ENCODE results near the gene CNTN4. TPM values are rescaled to one million over a fixed set of nuclear protein-coding genes. Genes with fewer than 3 reads are reported as not detected.

CNTN4 gene
- total RNA-seq, 1 experiment from 2014 or later, result 1.6 TPM

GRCh38 chr3:2133146-2133545 is 34.5 kb downstream of the CNTN4 start:
- Mint-ChIP-seq H3K4me3 (no peak overlapping the region), H3K27ac (no peak overlapping the region), H3K27me3 (ENCODE audit: low read depth) (no peaks in the 10 kb centered on the region), H3K4me1 (0 out of 4 replicates have a peak, but pooled peaks cover 2 to 4% of the 10 kb centered on the region in 2 experiments), H3K9me3 (no peaks in the 10 kb centered on the region), H3K36me3 (ENCODE audit: insufficient read depth in 1 of 3, low read depth in 3 of 3) (no peaks in the 10 kb centered on the region)
- H3K9ac ChIP-seq (ENCODE audit: extremely low read depth, insufficient read length, low read length), result no peak overlapping the region
- H3K23ac ChIP-seq (ENCODE audit: insufficient read length, low read depth, low read length), result no peak overlapping the region
- no peak overlapping the region for H3K4ac ChIP-seq (ENCODE audit: low read depth, low read length)
- no peak for DNase-seq
- no peaks in the 10 kb centered on the region for H3K27me3 ChIP-seq (ENCODE audit: insufficient read depth, low read length)
- H3K56ac ChIP-seq (ENCODE audit: insufficient read length, low read depth, low read length), result no peak overlapping the region
- no peaks in the 10 kb centered on the region for H3K9me3 ChIP-seq (ENCODE audit: control insufficient read depth, low read depth, low read length)
- no peak overlapping the region for H2AFZ ChIP-seq (ENCODE audit: low read length)
- H2BK20ac ChIP-seq (ENCODE audit: low read depth, low read length, poor library complexity, severe bottlenecking), result no peak overlapping the region
- no peak for TF ChIP-seq CTCF (conservative IDR thresholded peaks at IDR 0.05)
- no peak overlapping the region for H3K4me2 ChIP-seq (ENCODE audit: insufficient read depth, insufficient read length, low read length)
- no peak overlapping the region for H2BK12ac ChIP-seq (ENCODE audit: insufficient read length, low read depth, low read length)
- no peak overlapping the region for H3T11ph ChIP-seq (ENCODE audit: low read length)
- no peak overlapping the region for H2BK15ac ChIP-seq (ENCODE audit: low read depth, low read length)
- no peaks in the 10 kb centered on the region for H3K79me2 ChIP-seq (ENCODE audit: insufficient read depth, low read length)
- H2BK5ac ChIP-seq (ENCODE audit: insufficient read length, low read length), result no peak overlapping the region
- H3K79me1 ChIP-seq (ENCODE audit: insufficient read depth, low read depth, low read length, poor library complexity, severe bottlenecking), result no peaks in the 10 kb centered on the region
- no peaks in the 10 kb centered on the region for H3K4me1 ChIP-seq (ENCODE audit: insufficient read depth, low read length)
- H3K14ac ChIP-seq (ENCODE audit: insufficient read depth, low read length), result no peak overlapping the region
- no peak overlapping the region for H2AK5ac ChIP-seq (ENCODE audit: insufficient read length, low read length)
- H4K91ac ChIP-seq (ENCODE audit: insufficient read length, low read depth, low read length), result no peak overlapping the region
- H3K18ac ChIP-seq (ENCODE audit: insufficient read length, low read depth, low read length), result no peak overlapping the region
- no peak overlapping the region for H2BK120ac ChIP-seq (ENCODE audit: low read depth, low read length, poor library complexity, severe bottlenecking)
- no peak overlapping the region for H4K8ac ChIP-seq (replicated peaks; ENCODE audit: insufficient read length, low read depth, low read length)
- H4K20me1 ChIP-seq (ENCODE audit: control insufficient read depth, insufficient read depth, insufficient read length), result no peaks in the 10 kb centered on the region
- H4K5ac ChIP-seq (ENCODE audit: insufficient read length, low read depth, low read length), result no peak overlapping the region
- H3K27ac ChIP-seq (ENCODE audit: insufficient read length, low read depth, low read length), result no peak overlapping the region
- no peaks in the 10 kb centered on the region for H3K23me2 ChIP-seq (ENCODE audit: insufficient read length, low read depth, low read length, poor library complexity, severe bottlenecking)

Measured in H9 (cell line).